Iris pigment epithelial cell (primary cell): ENCODE measurements around the gene GRM7.

ENCODE experiments used
- DNase-seq: peaks from one replicate; pipeline ENCODE4 v3.0.0-alpha.2; 2011; ENCODE audit warnings: low read depth

GRM7 gene

GRCh38 chr3:7504886-7505775 lies 644.2 kb downstream of the GRM7 start:
- DNase-seq: peak; percentile 75

- no peak for DNase-seq
These were observed 645.8 kb downstream of the GRM7 start for GRCh38 chr3:7506606-7507180.

- DNase-seq: peak; percentile 2
These were observed 647.9 kb downstream of the GRM7 start for GRCh38 chr3:7508821-7509220.

- no peak for DNase-seq
These were observed 651.1 kb downstream of the GRM7 start for GRCh38 chr3:7512048-7512447.

- DNase-seq: no peak
These were observed 657.1 kb downstream of the GRM7 start for GRCh38 chr3:7518026-7518425.

GRCh38 chr3:7518456-7518855 lies 657.5 kb downstream of the GRM7 start:
- DNase-seq: peak; percentile 11

- no peak for DNase-seq
These were observed 659.1 kb downstream of the GRM7 start for GRCh38 chr3:7520059-7520458.

GRCh38 chr3:7520593-7520992 lies 659.7 kb downstream of the GRM7 start:
- DNase-seq: no peak

- no peak for DNase-seq
These were observed 675.6 kb downstream of the GRM7 start for GRCh38 chr3:7536510-7536909.

- DNase-seq: no peak
These were observed 676.0 kb downstream of the GRM7 start for GRCh38 chr3:7536921-7537320.

GRCh38 chr3:7543294-7543880 lies 682.5 kb downstream of the GRM7 start:
- DNase-seq: no peak

GRCh38 chr3:7545334-7545733 lies 684.4 kb downstream of the GRM7 start:
- no peak for DNase-seq

GRCh38 chr3:7546253-7546652 lies 685.3 kb downstream of the GRM7 start:
- no peak for DNase-seq

GRCh38 chr3:7547826-7548225 lies 686.9 kb downstream of the GRM7 start:
- no peak for DNase-seq

GRCh38 chr3:7562892-7563291 lies 702.0 kb downstream of the GRM7 start:
- DNase-seq: no peak

- no peak for DNase-seq
These were observed 704.7 kb downstream of the GRM7 start for GRCh38 chr3:7565574-7565973.

- no peak for DNase-seq
These were observed 706.2 kb downstream of the GRM7 start for GRCh38 chr3:7567160-7567559.

- no peak for DNase-seq
These were observed 707.7 kb downstream of the GRM7 start for GRCh38 chr3:7568526-7569184.

GRCh38 chr3:7573330-7573729 lies 712.4 kb downstream of the GRM7 start:
- DNase-seq: no peak

GRCh38 chr3:7574435-7574834 lies 713.5 kb downstream of the GRM7 start:
- DNase-seq: no peak

GRCh38 chr3:7576071-7576470 lies 715.2 kb downstream of the GRM7 start:
- DNase-seq: no peak

- no peak for DNase-seq
These were observed 715.6 kb downstream of the GRM7 start for GRCh38 chr3:7576506-7576905.

- DNase-seq: no peak
These were observed 716.6 kb downstream of the GRM7 start for GRCh38 chr3:7577513-7577912.
